Embryonic facial prominence (tissue), 1 donor: ENCODE data around the gene TGFBI.

Experiments used
- DNase-seq: peaks from one replicate; pipeline ENCODE4 v3.0.0-alpha.2; 2016; ENCODE audit errors: extremely low spot score

TGFBI gene

GRCh38 chr5:136028782-136029742 lies at the start of gene TGFBI:
TGFBI (plus strand) TSS chr5:136028988; CDS start chr5:136029056, 68 bp downstream.
- no peak for DNase-seq

- no peak for DNase-seq
Observed at GRCh38 chr5:135978993-135979392, 49.8 kb upstream of the TGFBI start.

GRCh38 chr5:135979510-135979909 lies 49.3 kb upstream of the TGFBI start:
- peak; percentile 43 for DNase-seq

GRCh38 chr5:135980620-135981019 lies 48.2 kb upstream of the TGFBI start:
- no peak for DNase-seq

- no peak for DNase-seq
Observed at GRCh38 chr5:135985951-135986350, 42.8 kb upstream of the TGFBI start.

GRCh38 chr5:135986401-135986800 lies 42.4 kb upstream of the TGFBI start:
- no peak for DNase-seq

GRCh38 chr5:135986891-135987401 lies 41.8 kb upstream of the TGFBI start:
- DNase-seq: no peak

- DNase-seq: no peak
Observed at GRCh38 chr5:135988546-135988945, 40.2 kb upstream of the TGFBI start.

- DNase-seq: no peak
Observed at GRCh38 chr5:135989686-135990085, 39.1 kb upstream of the TGFBI start.

GRCh38 chr5:135990528-135991255 lies 38.1 kb upstream of the TGFBI start:
- no peak for DNase-seq

GRCh38 chr5:135991429-135991828 lies 37.4 kb upstream of the TGFBI start:
- no peak for DNase-seq

GRCh38 chr5:135993335-135993879 lies 35.4 kb upstream of the TGFBI start:
- DNase-seq: no peak

- peak; percentile 64 for DNase-seq
Observed at GRCh38 chr5:135993880-135994636, 34.7 kb upstream of the TGFBI start.

- no peak for DNase-seq
Observed at GRCh38 chr5:135995976-135996375, 32.8 kb upstream of the TGFBI start.

GRCh38 chr5:135996611-135997010 lies 32.2 kb upstream of the TGFBI start:
- DNase-seq: no peak

- no peak for DNase-seq
Observed at GRCh38 chr5:135997673-135998335, 31.0 kb upstream of the TGFBI start.

GRCh38 chr5:135998889-135999288 lies 29.9 kb upstream of the TGFBI start:
- DNase-seq: no peak

- DNase-seq: no peak
Observed at GRCh38 chr5:135999406-136000139, 29.2 kb upstream of the TGFBI start.

GRCh38 chr5:136000147-136000546 lies 28.6 kb upstream of the TGFBI start:
- no peak for DNase-seq

- DNase-seq: no peak
Observed at GRCh38 chr5:136000932-136001331, 27.9 kb upstream of the TGFBI start.
